ENCODE data around the gene RGL3. TPM values are rescaled to one million over a fixed set of nuclear protein-coding genes. Genes with fewer than 3 reads are reported as not detected.

The RGL3 gene
- total and polyA plus RNA-seq, 9 of the 15 experiments (the other 6 are each of a cell fraction or from before 2014, with no cell fraction given) = 0.12 to 0.61 (median 0.32) TPM; not detected in 4

DNA sequence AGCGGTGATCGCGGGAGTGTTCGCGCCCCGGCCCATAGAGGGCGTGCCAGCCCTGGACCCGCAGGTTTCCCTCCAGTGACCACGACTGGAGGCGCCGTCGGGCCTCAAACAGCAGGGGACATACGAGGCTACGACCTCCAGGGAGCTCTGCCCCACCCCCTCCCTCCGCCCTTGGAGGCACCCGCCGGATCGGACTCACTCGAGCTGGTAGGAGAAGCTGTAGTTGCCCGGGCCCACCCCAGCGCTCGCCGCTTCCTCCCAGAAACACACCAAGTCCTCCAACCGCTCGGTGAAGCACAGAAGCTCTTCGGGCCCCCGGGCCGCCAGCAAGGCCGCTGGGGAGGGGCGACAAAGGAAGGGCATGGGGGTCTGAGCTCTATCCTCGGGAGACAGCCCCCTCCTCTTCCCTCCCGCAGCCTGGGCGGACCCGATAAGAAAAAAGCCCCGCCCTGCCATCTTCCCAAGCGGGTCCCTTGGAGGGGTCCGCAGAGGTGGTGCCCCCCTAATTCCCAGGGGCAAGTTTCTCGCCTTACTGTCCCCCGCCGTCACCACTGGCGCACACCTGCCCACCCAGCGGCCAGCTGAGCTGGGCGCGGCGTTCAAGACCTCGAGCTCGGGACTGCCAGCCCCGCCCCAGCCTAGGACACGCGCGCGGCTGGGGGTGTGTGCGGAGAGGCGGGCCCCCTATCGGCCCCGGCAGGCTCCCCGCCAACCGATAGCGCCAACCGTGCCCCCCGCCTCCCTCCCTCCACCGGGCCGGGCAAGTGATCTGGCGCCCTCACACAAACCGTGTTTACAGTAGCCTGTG is 36.0 kb downstream of the RGL3 start (continued):
- TF ChIP-seq TAF15 (IDR thresholded peaks at IDR 0.05; ENCODE audit: low read depth, low read length) (no peak), RBBP5 (IDR thresholded peaks at IDR 0.05; ENCODE audit: borderline replicate concordance, insufficient read depth, low read length, poor library complexity, severe bottlenecking) (no peak), TRIM24 (IDR thresholded peaks at IDR 0.05) (no peak), DACH1 (IDR thresholded peaks at IDR 0.05; ENCODE audit: partially characterized antibody) (peak; percentile 67), NFRKB (IDR thresholded peaks at IDR 0.05; ENCODE audit: low read depth) (no peak), ZKSCAN1 (IDR thresholded peaks at IDR 0.05; ENCODE audit: low read depth, low read length) (no peak), SMARCA5 (IDR thresholded peaks at IDR 0.05) (no peak; the same call in 1 of the 2 replicates), KDM5B (IDR thresholded peaks at IDR 0.05; ENCODE audit: insufficient replicate concordance, low read depth, low read length) (peak; percentile 37), ZBTB8A (IDR thresholded peaks at IDR 0.05; ENCODE audit: partially characterized antibody) (no peak), ZNF175 (CRISPR knock-in tag; IDR thresholded peaks at IDR 0.05; ENCODE audit: low read depth) (no peak), FOXK1 (CRISPR knock-in tag; IDR thresholded peaks at IDR 0.05; ENCODE audit: borderline replicate concordance) (0 out of 2 replicates have a peak, but pooled peaks have one; percentile 18), PCBP2 (IDR thresholded peaks at IDR 0.05; ENCODE audit: low read depth, low read length, poor library complexity, severe bottlenecking) (no peak), HDAC8 (tag; IDR thresholded peaks at IDR 0.05) (no peak), ZNF165 (CRISPR knock-in tag; IDR thresholded peaks at IDR 0.05; ENCODE audit: borderline replicate concordance) (no peak), CBFA2T3 (IDR thresholded peaks at IDR 0.05) (peak; percentile 80), PTRF (tag; IDR thresholded peaks at IDR 0.05) (no peak), POU5F1 (IDR thresholded peaks at IDR 0.05; ENCODE audit: borderline replicate concordance, low read depth, low read length, partially characterized antibody) (no peak), SMAD1 (IDR thresholded peaks at IDR 0.05; ENCODE audit: low read depth, low read length, partially characterized antibody) (no peak), SPI1 (IDR thresholded peaks at IDR 0.05; ENCODE audit: borderline replicate concordance, low read depth, low read length) (no peak), HMG20B (CRISPR knock-in tag; IDR thresholded peaks at IDR 0.05) (no peak), TAL1 (IDR thresholded peaks at IDR 0.05) (peak; percentile 48), GATAD2A (IDR thresholded peaks at IDR 0.05) (no peak), ZNF184 (CRISPR knock-in tag; IDR thresholded peaks at IDR 0.05) (no peak), NFIC (IDR thresholded peaks at IDR 0.05) (peak; percentile 61)
- TF ChIP-seq, protein P1, sequence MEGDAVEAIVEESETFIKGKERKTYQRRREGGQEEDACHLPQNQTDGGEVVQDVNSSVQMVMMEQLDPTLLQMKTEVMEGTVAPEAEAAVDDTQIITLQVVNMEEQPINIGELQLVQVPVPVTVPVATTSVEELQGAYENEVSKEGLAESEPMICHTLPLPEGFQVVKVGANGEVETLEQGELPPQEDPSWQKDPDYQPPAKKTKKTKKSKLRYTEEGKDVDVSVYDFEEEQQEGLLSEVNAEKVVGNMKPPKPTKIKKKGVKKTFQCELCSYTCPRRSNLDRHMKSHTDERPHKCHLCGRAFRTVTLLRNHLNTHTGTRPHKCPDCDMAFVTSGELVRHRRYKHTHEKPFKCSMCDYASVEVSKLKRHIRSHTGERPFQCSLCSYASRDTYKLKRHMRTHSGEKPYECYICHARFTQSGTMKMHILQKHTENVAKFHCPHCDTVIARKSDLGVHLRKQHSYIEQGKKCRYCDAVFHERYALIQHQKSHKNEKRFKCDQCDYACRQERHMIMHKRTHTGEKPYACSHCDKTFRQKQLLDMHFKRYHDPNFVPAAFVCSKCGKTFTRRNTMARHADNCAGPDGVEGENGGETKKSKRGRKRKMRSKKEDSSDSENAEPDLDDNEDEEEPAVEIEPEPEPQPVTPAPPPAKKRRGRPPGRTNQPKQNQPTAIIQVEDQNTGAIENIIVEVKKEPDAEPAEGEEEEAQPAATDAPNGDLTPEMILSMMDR (IDR thresholded peaks at IDR 0.05 in 2 of 3, conservative IDR thresholded peaks at IDR 0.05 in 1 of 3; ENCODE audit: insufficient read depth in 2 of 3, low read depth in 1 of 3, low read length in 3 of 3) = peak; percentile 95 to 98 (median 96)
- TF ChIP-seq, protein P2, sequence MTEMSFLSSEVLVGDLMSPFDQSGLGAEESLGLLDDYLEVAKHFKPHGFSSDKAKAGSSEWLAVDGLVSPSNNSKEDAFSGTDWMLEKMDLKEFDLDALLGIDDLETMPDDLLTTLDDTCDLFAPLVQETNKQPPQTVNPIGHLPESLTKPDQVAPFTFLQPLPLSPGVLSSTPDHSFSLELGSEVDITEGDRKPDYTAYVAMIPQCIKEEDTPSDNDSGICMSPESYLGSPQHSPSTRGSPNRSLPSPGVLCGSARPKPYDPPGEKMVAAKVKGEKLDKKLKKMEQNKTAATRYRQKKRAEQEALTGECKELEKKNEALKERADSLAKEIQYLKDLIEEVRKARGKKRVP (CRISPR knock-in tag; IDR thresholded peaks at IDR 0.05) = no peak
- TF ChIP-seq, protein P3, sequence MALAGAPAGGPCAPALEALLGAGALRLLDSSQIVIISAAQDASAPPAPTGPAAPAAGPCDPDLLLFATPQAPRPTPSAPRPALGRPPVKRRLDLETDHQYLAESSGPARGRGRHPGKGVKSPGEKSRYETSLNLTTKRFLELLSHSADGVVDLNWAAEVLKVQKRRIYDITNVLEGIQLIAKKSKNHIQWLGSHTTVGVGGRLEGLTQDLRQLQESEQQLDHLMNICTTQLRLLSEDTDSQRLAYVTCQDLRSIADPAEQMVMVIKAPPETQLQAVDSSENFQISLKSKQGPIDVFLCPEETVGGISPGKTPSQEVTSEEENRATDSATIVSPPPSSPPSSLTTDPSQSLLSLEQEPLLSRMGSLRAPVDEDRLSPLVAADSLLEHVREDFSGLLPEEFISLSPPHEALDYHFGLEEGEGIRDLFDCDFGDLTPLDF (CRISPR knock-in tag; IDR thresholded peaks at IDR 0.05) = no peak
